Measurements from ENCODE around the gene LTBP1. TPM values are rescaled to one million over a fixed set of nuclear protein-coding genes. Genes with fewer than 3 reads are reported as not detected.
"Not testable (repeated sequence)": the region's sequence is repeated elsewhere in the genome, so short reads cannot be mapped to it uniquely, and the experiment has no call there.

The LTBP1 gene
- total RNA-seq, 1 donor = 33.7 TPM

DNA sequence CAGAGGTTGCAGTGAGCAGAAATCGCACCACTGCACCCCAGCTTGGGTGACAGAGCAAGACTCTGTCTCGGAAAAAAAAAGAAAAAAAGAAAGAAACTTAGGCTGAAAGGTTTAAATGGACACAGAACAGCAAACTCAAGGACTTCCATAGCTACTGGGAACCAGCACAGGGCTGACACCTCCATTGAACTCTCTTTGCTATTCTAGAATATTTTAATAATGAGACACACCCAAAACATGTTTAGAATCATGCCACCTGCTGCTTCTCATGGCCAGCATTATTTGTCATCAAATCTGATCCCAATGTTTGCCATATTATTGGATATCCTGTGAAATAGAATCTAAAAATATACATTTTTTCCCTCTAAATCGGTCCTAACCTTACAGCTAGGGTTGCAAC, 42.7 kb upstream of the LTBP1 start:
- no peak overlapping the region for H3K4me3 ChIP-seq (ENCODE audit: low read depth, low read length)
- DNase-seq (ENCODE audit: low read depth) = no peak
- TF ChIP-seq, protein P1, sequence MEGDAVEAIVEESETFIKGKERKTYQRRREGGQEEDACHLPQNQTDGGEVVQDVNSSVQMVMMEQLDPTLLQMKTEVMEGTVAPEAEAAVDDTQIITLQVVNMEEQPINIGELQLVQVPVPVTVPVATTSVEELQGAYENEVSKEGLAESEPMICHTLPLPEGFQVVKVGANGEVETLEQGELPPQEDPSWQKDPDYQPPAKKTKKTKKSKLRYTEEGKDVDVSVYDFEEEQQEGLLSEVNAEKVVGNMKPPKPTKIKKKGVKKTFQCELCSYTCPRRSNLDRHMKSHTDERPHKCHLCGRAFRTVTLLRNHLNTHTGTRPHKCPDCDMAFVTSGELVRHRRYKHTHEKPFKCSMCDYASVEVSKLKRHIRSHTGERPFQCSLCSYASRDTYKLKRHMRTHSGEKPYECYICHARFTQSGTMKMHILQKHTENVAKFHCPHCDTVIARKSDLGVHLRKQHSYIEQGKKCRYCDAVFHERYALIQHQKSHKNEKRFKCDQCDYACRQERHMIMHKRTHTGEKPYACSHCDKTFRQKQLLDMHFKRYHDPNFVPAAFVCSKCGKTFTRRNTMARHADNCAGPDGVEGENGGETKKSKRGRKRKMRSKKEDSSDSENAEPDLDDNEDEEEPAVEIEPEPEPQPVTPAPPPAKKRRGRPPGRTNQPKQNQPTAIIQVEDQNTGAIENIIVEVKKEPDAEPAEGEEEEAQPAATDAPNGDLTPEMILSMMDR (IDR thresholded peaks at IDR 0.05; ENCODE audit: insufficient read depth, low read depth, low read length) = no peak

DNA sequence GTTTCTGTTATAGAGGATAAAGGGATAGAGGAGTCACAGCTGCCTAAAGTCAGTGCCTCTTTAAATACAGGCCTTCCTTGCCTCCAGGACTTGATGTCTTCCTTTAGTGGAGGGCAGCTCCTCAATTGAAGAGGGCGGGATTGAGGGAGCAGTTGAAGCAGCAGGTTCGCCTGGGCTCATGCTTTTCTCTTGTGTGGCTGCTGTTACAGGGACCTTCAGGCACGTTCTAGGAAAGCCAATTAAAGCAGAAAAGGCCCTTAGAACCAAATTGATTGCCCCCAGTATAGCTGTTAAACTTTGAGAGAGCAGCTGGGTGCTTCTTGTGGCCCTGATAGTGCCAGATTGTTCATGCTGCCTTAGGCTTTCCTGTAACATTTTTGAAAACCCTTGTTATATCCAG, 42.0 kb upstream of the LTBP1 start:
- TF ChIP-seq, protein P1 (IDR thresholded peaks at IDR 0.05; ENCODE audit: insufficient read depth, low read depth, low read length) = no peak
- DNase-seq (ENCODE audit: low read depth) = no peak

DNA sequence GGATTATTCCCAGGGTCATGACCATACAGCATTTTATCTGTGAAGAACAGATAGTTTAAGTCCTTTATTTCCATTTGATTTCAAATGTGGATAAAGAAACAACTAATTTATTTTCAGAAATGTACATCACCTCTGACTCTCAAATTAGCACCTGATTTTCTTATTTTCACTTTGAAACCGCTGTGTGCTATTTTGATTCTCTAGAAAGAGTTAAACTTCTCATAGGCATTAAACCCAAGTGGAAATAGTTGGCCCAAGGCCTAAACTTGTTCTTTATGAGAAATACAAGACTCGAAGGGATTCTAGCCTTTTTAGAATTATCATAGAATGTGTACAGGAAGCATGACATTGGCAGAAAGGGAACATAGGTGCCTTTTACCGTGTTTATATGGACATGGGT, 41.5 kb upstream of the LTBP1 start:
- no peak for DNase-seq (ENCODE audit: low read depth)
- H3K4me3 ChIP-seq (ENCODE audit: low read depth, low read length) = no peak overlapping the region
- TF ChIP-seq, protein P1 (IDR thresholded peaks at IDR 0.05; ENCODE audit: insufficient read depth, low read depth, low read length) = no peak

More for the DNA sequence above, 42.0 kb upstream of the LTBP1 start:
- H3K4me3 ChIP-seq (ENCODE audit: low read depth, low read length) = no peak overlapping the region

DNA sequence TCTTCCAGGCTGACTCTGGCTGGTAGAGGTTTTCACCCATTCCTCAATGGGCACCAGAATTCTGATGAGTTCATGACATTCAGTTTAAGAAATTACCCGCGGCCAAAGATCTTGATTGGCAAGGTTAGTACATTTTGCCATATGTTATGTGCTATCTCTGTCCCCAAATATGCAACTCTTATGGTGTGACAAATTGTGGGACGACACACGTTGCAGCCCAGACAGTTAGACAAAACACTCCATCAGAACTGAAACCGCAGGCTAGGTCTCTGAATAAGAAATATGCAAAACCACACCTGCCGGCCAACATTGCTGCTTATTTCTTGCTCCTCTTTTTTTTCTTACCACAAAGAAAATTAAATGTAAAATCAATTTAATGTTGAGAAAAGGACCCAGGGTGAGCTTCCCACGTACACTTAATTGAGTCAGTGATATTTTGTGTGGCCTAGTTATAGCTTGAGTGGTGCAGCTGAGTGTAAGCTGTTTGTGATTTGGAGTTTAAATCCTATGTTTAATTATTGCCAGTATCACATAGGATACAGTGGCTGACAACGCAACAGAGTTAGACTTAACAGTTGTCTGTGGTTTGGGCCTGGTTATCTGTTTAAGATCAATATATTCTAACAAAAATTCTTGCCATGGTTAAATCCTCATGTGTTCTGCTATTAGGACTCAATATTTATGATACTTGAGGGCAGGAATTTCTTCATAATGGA, 35.7 kb upstream of the LTBP1 start:
- TF ChIP-seq, protein P1 (IDR thresholded peaks at IDR 0.05; ENCODE audit: insufficient read depth, low read depth, low read length) = no peak
- DNase-seq (ENCODE audit: low read depth) = no peak
- H3K4me3 ChIP-seq (ENCODE audit: low read depth, low read length) = no peak overlapping the region

DNA sequence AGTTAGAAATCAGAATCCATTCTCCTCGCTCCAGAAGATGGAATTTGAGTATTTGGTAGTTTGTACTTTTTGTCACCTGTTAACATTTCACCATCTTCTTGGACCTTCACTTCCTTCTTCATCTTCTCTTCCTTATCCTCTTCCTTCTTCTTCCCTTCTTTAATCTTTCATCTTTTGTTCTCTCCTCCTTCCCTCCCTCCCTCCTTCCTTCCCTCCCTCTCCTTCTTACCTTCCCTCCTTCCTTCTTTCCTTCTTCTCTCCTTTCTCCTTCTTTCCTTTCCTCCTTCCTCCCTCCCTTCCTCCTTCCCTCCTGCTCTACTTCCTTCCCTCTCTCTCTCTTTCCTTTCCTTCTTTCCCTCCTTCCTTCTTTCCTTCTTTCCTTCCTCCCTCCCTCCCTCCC, 31.1 kb upstream of the LTBP1 start:
- no peak for DNase-seq (ENCODE audit: low read depth)
- TF ChIP-seq, protein P1 (IDR thresholded peaks at IDR 0.05; ENCODE audit: insufficient read depth, low read depth, low read length) = no peak
- no peak overlapping the region for H3K4me3 ChIP-seq (ENCODE audit: low read depth, low read length)

DNA sequence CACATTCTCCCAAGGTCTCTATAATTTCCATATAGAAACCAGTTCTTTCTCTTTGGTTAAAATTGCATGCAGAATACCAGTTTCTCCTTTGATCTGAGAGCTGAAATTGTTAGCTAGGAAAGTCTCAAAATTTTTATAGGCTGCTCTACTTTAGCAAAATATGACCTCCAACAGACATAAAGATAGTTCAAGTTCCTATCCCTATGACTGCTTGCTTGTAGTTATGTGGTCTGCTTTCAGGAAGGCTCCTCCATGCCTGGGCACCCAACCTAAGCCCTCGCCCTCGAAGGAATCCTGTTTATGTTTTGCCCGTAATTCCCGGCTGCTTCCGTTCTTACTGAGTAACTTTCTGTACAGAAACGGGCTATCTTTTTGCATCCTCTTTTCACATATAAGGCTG, 28.0 kb upstream of the LTBP1 start:
- TF ChIP-seq, protein P1 (IDR thresholded peaks at IDR 0.05; ENCODE audit: insufficient read depth, low read depth, low read length) = no peak
- H3K4me3 ChIP-seq (ENCODE audit: low read depth, low read length) = peak overlapping the region; percentile 2
- peak; percentile 42 for DNase-seq (ENCODE audit: low read depth)

DNA sequence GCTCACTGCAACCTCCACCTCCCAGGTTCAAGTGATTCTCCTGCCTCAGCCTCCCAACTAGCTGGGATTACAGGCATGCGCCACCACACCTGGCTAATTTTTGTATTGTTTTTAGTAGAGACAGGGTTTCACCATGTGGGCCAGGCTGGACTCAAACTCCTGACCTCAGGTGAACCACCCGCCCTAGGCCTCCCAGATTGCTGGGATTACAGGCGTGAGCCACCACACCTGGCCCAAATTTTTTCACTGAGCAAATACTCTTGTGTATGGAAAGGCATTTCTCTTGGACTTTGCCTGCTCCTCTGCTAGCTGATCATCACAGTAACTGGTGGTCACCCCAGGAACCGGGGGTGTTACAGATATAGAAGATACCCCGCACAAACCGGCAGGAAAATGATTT, 26.9 kb upstream of the LTBP1 start:
- DNase-seq (ENCODE audit: low read depth); H3K4me3 ChIP-seq (ENCODE audit: low read depth, low read length): not testable (repeated sequence)

DNA sequence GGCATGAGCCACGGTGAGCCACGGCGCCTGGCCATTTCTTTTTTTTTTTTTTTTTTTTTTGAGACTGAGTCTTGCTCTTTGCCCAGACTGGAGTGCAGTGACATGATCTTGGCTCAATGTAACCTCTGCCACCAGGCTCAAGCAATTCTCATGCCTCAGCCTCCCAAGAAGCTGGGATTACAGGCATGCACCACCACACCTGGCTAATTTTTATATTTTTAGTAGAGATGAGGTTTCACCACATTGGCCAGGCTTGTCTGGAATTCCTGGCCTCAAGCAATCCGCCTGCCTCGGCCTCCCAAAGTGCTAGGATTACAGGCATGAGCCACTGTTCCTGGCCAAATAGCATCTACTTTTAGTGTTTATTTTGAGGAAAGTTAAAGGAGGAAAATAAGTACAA, 25.3 kb upstream of the LTBP1 start:
- not testable (repeated sequence) for DNase-seq (ENCODE audit: low read depth); H3K4me3 ChIP-seq (ENCODE audit: low read depth, low read length)
